Endothelial cell of hepatic sinusoid (primary cell): Measurements from ENCODE around the gene PTPN6.

ENCODE experiments used
- in situ Hi-C: cut with HindIII; loops from 2 replicates; pipeline ENCODE4 v1.10.0; 2017; ENCODE audit warnings: low sequenced_read_pairs

The PTPN6 gene

DNA sequence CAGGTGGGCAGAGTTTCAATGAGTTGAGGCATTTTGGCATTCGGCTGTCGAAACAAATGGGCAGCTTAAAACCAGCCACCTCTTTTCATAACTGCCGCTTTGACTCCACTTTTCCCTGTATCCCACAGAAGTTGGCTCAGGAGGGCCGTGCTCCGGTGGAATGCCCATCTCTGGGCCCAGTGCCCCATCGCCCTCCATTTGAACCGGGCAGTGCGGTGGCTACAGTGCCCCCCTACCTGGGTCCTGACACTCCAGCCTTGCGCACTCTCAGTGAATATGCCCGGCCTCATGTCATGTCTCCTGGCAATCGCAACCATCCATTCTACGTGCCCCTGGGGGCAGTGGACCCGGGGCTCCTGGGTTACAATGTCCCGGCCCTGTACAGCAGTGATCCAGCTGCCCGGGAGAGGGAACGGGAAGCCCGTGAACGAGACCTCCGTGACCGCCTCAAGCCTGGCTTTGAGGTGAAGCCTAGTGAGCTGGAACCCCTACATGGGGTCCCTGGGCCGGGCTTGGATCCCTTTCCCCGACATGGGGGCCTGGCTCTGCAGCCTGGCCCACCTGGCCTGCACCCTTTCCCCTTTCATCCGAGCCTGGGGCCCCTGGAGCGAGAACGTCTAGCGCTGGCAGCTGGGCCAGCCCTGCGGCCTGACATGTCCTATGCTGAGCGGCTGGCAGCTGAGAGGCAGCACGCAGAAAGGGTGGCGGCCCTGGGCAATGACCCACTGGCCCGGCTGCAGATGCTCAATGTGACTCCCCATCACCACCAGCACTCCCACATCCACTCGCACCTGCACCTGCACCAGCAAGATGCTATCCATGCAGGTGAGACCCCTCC is 12.6 kb upstream of the PTPN6 start:
- in situ Hi-C loops = no loop called here

DNA sequence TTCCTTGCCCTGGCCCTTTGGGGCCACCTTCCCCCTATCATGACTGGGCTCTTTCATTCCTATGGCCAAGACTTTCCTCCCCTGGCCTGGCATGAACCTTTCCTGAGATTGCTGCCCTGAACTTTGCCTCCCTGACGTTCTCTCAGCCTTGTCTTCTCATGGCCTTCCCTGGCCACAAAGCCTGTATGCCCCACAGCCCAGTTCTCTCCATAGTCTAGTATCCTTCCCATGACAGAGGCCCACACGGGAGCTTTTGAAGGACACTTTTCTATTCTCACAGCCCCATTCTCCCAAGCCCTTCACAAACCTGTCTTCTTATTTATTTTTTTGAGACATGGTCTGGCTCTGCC is 12.0 kb upstream of the PTPN6 start:
- in situ Hi-C loops = no loop called here

DNA sequence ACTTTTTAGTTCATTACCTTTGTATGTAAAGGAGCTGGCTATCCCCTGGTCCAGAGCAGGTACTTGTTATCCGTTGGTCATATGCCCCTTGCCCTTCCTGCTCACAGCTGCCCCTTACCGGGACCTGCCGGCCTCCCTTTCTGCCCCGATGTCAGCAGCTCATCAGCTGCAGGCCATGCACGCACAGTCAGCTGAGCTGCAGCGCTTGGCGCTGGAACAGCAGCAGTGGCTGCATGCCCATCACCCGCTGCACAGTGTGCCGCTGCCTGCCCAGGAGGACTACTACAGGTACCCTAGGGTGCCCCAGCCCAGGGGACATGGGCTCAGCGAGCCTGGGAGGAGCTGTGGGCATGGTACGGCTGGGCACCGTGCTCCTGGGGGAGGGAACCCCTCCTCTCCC is 9.9 kb upstream of the PTPN6 start:
- in situ Hi-C loops = no loop called here

DNA sequence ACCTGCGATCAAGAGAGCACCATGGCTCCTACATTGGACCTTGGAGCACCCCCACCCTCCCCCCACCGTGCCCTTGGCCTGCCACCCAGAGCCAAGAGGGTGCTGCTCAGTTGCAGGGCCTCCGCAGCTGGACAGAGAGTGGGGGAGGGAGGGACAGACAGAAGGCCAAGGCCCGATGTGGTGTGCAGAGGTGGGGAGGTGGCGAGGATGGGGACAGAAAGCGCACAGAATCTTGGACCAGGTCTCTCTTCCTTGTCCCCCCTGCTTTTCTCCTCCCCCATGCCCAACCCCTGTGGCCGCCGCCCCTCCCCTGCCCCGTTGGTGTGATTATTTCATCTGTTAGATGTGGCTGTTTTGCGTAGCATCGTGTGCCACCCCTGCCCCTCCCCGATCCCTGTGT is 9.4 kb upstream of the PTPN6 start:
- in situ Hi-C loops = no loop called here

DNA sequence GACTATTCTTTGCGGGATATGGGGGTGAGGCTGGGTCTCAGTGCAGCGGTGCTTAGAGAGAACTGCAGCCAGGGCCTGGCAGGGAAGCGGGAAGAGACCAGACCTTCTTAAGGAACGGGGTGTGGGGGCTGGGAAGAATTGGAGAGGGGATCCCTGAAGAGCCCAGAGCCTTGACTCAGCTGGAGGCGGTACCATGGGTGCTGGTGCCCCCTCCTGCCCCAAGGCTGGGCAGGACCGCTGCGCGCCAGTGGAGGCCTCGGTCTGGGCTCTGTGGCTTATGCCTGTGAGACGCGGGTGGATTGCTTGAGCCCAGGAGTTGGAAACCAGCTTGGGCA is 8.9 kb upstream of the PTPN6 start:
- in situ Hi-C loops = no loop called here

GRCh38 chr12:6943389-6943721 is 7.8 kb upstream of the PTPN6 start:
- in situ Hi-C loops = no loop called here

- in situ Hi-C loops = no loop called here
Measured at GRCh38 chr12:6943722-6944380, 7.3 kb upstream of the PTPN6 start, which contains the start of the genes C12orf57 and RNU7-1. TSS of gene C12orf57 (plus strand) at chr12:6944022. CDS start at chr12:6944122, 100 bp downstream. TSS of gene RNU7-1 (plus strand) at chr12:6943816.

- in situ Hi-C loops = no loop called here
Measured at GRCh38 chr12:6944381-6945186, 6.6 kb upstream of the PTPN6 start.

GRCh38 chr12:6945613-6946012 is 5.5 kb upstream of the PTPN6 start:
- in situ Hi-C loops = no loop called here

GRCh38 chr12:6946033-6946919 is 4.9 kb upstream of the PTPN6 start:
- in situ Hi-C loops = no loop called here

- in situ Hi-C loops = no loop called here
Measured at GRCh38 chr12:6946920-6947374, 4.2 kb upstream of the PTPN6 start.

DNA sequence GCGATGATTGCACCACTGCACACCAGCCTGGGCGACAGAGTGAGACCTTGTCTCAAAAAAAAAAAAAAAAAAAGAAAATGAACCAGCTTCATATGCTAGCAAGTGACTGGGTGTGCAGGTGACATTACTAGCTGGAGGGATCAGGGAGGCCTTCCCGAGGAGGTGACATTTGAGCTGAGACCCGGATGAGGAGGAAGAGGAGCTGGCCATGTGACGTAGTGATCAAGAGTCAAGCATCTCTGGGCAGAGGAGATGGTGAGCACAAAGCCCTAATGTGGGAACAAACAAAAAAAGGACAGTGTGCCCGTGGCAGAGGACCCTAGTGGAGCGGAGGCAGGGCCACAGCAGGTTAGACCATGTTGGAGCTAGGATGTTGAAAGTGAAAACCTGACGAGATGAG is 3.5 kb upstream of the PTPN6 start:
- in situ Hi-C loops = no loop called here

DNA sequence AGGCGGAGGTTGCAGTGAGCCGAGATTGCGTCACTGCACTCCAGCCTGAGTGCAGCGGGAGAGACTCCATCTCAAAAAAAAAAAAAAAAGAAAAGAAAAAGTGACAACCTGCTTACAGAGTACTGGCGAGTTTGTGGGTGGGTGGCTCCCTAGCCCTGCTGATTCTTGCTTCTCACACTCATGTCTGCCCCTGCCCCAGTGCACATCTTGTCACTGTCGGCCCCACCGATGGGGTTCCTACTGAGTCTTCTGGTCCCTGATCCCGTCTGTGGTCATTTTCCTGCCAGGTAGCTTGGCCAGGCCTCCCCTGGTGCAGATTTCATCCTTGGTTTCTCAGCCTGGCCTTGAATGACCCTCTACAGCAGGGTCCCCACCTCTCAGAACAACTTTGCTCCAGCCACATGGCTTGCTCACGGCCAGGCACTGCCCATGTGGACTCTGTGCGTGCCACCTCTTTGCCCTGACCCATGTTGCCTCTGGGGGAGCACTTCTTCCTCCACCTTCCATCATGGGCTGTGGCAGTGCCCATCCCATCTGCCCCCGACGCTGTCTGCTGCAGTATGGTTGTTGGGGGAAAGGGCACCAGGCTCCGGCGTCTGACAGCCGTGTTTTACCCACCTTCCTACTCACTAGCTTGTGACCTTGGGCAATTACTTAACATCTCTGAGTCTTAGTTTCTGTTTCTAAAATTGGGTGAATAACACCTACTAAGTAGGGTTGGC is 2.1 kb upstream of the PTPN6 start:
- in situ Hi-C loops = no loop called here

GRCh38 chr12:6950401-6950801 is 755 bp upstream of the PTPN6 start:
- in situ Hi-C loops = no loop called here

DNA sequence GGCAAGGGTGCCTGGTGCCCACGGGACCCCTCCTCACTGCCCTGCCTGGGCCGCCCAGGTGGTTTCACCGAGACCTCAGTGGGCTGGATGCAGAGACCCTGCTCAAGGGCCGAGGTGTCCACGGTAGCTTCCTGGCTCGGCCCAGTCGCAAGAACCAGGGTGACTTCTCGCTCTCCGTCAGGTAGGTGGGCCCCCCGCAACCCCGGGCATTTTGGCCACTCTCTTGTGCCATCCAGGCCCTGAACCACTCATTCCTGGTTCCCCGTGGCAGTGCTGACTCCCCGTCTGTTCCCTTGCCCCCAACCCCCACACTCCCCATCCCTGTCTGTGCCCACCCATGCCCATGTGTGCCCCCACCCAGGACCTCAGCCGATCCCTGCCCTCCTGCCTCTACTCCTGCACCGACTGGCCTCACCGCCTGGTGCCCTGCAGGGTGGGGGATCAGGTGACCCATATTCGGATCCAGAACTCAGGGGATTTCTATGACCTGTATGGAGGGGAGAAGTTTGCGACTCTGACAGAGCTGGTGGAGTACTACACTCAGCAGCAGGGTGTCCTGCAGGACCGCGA is 480 bp downstream of the PTPN6 start:
- in situ Hi-C loops = no loop called here

DNA sequence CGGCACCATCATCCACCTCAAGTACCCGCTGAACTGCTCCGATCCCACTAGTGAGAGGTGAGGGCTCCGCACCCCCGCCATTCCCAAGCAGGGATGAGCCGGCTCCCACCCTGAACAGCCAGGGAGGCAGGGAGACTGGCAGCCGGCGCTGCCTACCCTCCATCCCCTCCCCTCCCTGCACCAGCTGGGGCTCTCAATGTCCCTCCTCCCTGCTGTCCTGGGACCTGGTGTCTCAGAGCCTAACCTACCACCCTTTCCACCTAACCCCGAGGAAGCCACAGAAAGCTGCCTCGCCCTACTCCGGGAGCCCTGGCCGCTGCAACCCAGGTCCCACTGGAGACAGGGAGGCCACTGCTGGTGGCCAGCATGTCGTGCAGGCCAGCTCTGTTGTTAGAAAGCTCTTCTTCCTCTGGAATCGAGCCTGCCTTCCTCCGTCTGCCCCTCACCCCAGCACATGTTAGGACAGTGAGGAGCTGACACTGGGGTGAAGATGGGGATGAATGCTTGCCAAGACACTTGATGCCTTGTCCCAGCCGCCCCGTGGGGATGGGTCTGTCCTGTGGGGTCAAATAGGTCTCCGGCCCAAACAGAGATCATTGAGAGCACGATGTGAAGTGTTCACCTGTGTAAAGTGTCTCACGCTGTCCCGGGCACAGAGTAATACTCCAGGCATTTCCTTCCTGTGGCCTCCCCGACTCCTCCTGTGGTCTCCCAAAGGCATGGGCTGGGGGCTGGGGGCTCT is 1.1 kb downstream of the PTPN6 start:
- in situ Hi-C loops = no loop called here

GRCh38 chr12:6952863-6953441 is 1.8 kb downstream of the PTPN6 start:
- in situ Hi-C loops = no loop called here

DNA sequence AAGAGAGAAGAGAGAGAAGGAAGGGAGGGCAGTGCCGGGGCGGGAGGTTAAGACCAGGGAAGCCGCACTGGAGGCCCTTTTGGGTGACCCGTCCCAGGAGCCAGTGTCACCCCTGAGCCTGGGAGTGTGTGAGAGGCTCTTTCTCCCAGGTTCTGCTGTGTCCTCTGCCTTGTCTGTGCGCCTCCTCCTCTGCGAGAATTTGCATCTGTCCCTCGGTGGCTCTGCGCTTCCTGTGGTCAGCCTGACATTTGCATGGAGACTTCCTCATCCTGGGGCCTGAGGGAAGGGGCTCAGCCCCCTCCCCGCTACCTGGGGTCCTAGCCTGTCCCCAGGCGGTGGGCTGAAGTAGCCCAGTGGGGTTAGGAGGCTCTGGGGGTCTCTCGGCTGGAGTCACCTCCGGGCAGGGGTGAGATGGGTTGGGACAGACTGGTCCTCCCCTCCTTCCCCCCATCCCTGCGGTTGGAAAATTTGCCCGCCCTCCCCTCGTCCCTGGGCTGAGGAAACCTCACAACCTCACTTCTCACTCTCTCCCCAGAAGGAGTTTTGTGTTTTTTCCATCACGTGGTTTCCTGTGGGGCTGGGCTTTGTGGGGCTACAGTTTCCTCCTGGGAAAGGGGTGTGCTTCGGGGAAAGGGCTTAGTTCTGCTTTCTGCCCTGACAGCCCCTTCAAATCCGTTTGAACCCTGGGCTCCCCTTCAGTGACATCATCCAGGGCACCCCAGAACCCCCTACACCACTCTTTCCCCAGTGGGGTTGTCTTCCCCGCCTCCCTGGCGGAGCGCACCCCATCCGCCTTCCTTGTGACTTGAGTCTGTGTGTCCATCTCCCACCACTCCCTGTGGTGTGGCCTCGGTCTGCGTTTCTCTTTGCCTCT is 2.5 kb downstream of the PTPN6 start:
- in situ Hi-C loops = no loop called here
